Nephron progenitor cell (in vitro differentiated cells): ENCODE data around the gene CACNA1D.

ENCODE experiments used
- DNase-seq: peaks from one replicate; pipeline ENCODE4 v3.0.0; 2021
- H3K27ac Mint-ChIP-seq: 2 replicates; pipeline ENCODE4 v1.8.0; 2021; ENCODE audit warnings: mild to moderate bottlenecking, moderate library complexity, mixed read lengths
- H3K27me3 Mint-ChIP-seq: 2 replicates; pipeline ENCODE4 v1.8.0; 2021; ENCODE audit warnings: mild to moderate bottlenecking, low read depth, mixed read lengths; ENCODE audit not compliant: poor library complexity
- H3K36me3 Mint-ChIP-seq: 2 replicates; pipeline ENCODE4 v1.8.0; 2021; ENCODE audit warnings: low read depth, mixed read lengths
- H3K4me1 Mint-ChIP-seq: 2 replicates; pipeline ENCODE4 v1.8.0; 2021; ENCODE audit warnings: mixed read lengths
- H3K4me3 Mint-ChIP-seq: 2 replicates; pipeline ENCODE4 v1.8.0; 2021; ENCODE audit warnings: mild to moderate bottlenecking, moderate library complexity, mixed read lengths
- H3K9me3 Mint-ChIP-seq: 2 replicates; pipeline ENCODE4 v1.8.0; 2021; ENCODE audit warnings: mild to moderate bottlenecking, moderate library complexity, mixed read lengths
- CTCF ChIP-seq: fragments of 200-600 bp; sonication (generic); IDR thresholded peaks from 2 replicates; pipeline ENCODE4 v1.5.0; 2021; ENCODE audit warnings: antibody characterized with exemption

CACNA1D gene

GRCh38 chr3:53704363-53704725 is 209.9 kb downstream of the CACNA1D start:
- Mint-ChIP-seq H3K9me3 (no peaks in the 10 kb centered on the region), H3K36me3 (no peaks in the 10 kb centered on the region), H3K27ac (no peak overlapping the region), H3K27me3 (peaks cover 11% of the 10 kb centered on the region), H3K4me1 (peaks cover 41% of the 10 kb centered on the region), H3K4me3 (no peak overlapping the region)
- no peak for TF ChIP-seq CTCF
- DNase-seq = no peak

GRCh38 chr3:53705024-53705745 is 210.8 kb downstream of the CACNA1D start:
- Mint-ChIP-seq H3K36me3 (no peaks in the 10 kb centered on the region), H3K9me3 (no peaks in the 10 kb centered on the region), H3K4me1 (peaks cover 41% of the 10 kb centered on the region), H3K27ac (peak overlapping the region; percentile 21), H3K4me3 (no peak overlapping the region), H3K27me3 (peaks cover 14% of the 10 kb centered on the region)
- no peak for TF ChIP-seq CTCF
- DNase-seq = no peak

GRCh38 chr3:53705774-53706173 is 211.4 kb downstream of the CACNA1D start:
- Mint-ChIP-seq H3K4me1 (peaks cover 41% of the 10 kb centered on the region), H3K27me3 (peaks cover 11% of the 10 kb centered on the region), H3K36me3 (no peaks in the 10 kb centered on the region), H3K4me3 (no peak overlapping the region), H3K9me3 (no peaks in the 10 kb centered on the region), H3K27ac (peak overlapping the region; percentile 19)
- TF ChIP-seq CTCF = no peak
- no peak for DNase-seq

- H3K4me3 Mint-ChIP-seq = no peak overlapping the region
- TF ChIP-seq CTCF = no peak
- peaks cover 11% of the 10 kb centered on the region for H3K27me3 Mint-ChIP-seq
- no peak overlapping the region for H3K27ac Mint-ChIP-seq
- no peaks in the 10 kb centered on the region for H3K9me3 Mint-ChIP-seq
- H3K36me3 Mint-ChIP-seq = no peaks in the 10 kb centered on the region
- no peak for DNase-seq
- H3K4me1 Mint-ChIP-seq = peaks cover 41% of the 10 kb centered on the region
Measured at GRCh38 chr3:53707222-53707621, 212.8 kb downstream of the CACNA1D start.

DNA sequence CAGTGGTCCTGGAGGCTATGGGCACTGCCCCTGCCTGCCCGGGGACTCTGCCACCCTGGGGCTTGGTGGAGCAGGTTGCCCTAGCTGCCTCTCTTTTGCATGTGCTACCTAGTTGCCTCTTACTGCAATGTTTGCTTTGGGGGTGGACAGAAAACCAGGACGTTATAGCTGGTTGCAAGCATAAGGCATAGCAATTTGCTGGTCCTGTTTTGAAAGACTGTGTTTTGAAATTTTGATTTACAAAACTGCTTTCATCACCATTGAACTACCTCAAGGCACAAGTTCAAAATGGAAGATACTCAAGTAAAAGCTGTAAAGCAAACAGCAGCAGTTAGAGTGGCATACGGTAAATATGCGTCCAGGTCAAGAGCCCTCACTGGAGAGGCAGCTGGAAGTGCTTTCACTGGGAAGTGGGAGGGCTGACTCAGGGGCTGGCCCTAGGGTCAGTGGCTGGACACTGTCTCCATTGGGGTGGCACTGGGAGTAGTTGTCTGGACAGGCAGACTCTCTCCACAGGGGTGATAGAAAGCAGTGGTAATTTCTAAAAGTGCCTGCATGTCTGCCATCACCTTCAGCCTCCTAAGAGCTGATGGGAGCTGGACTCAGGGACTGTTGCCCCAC is 213.7 kb downstream of the CACNA1D start:
- DNase-seq = no peak
- Mint-ChIP-seq H3K27ac (no peak overlapping the region), H3K36me3 (no peaks in the 10 kb centered on the region), H3K4me3 (no peak overlapping the region), H3K27me3 (peaks cover 11% of the 10 kb centered on the region), H3K9me3 (no peaks in the 10 kb centered on the region), H3K4me1 (peaks cover 41% of the 10 kb centered on the region)
- no peak for TF ChIP-seq CTCF

GRCh38 chr3:53709256-53709655 is 214.8 kb downstream of the CACNA1D start:
- Mint-ChIP-seq H3K4me3 (no peak overlapping the region), H3K36me3 (no peaks in the 10 kb centered on the region), H3K27ac (no peak overlapping the region), H3K9me3 (no peaks in the 10 kb centered on the region), H3K4me1 (peaks cover 31% of the 10 kb centered on the region), H3K27me3 (peaks cover 11% of the 10 kb centered on the region)
- DNase-seq = no peak
- no peak for TF ChIP-seq CTCF
